Ovary (tissue), 3 donors: ENCODE results near the gene FAM47E.

Experiments used
- CTCF ChIP-seq, 3 donors: fragments of 450-650 bp in 2 of 3; fragments of 200-600 bp in 1 of 3; IDR thresholded peaks; one replicate each; pipeline versions ENCODE4 v1.5.1 to v1.8.0; 2016 to 2022; ENCODE audit warnings: antibody characterized with exemption in 3 of 3, mild to moderate bottlenecking in 1 of 3
- EP300 ChIP-seq: sonication (generic); formaldehyde crosslinking; IDR thresholded peaks from one replicate; pipeline ENCODE4 v1.6.1; 2017; ENCODE audit warnings: antibody characterized with exemption
- POLR2A ChIP-seq: fragments of 450-650 bp; IDR thresholded peaks from one replicate; pipeline ENCODE4 v1.6.1; 2017; ENCODE audit warnings: antibody characterized with exemption, mild to moderate bottlenecking, moderate library complexity
- donor health status: DM: no; HTN: no; CAD: no.

DNA sequence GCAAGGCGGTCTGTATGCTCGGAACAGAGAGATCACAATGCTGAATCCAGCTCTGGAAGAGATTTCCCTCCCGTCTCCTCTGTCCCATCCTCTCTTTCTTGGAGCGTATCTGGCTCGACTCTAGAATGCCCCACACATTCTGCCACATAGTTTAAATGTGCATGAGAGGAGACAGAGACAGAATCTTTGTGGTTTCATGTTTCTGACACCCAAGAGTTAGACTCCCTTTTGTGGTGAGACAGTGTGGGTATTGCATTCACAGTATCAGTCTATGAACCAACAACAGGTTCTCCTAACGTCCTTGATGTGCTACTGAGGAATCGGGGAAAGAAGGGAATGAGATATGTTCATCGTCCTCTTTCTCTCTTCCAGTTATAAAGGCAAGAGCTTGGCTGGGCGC, 25.3 kb downstream of the FAM47E start:
- TF ChIP-seq EP300: no peak
- TF ChIP-seq CTCF (IDR thresholded peaks at IDR 0.05): no peak
- TF ChIP-seq POLR2A: no peak
